ENCODE measurements around the gene LRRC8E.

Gene LRRC8E

GRCh38 chr19:7843521-7843920, 44.8 kb upstream of the LRRC8E start:
- Histone ChIP-seq H3K4me1 (ENCODE audit: control insufficient read depth, low read depth, low read length) (no peaks in the 10 kb centered on the region), H3K36me3 (ENCODE audit: control insufficient read depth, insufficient read depth, low read length) (no peaks in the 10 kb centered on the region), H4K8ac (ENCODE audit: low read depth, low read length) (no peak overlapping the region), H2BK15ac (replicated peaks; ENCODE audit: low read depth) (no peak overlapping the region), H3K23ac (ENCODE audit: low read length) (no peak overlapping the region), H3K27ac (ENCODE audit: low read depth, low read length) (no peak overlapping the region), H3K79me1 (ENCODE audit: low read length) (no peaks in the 10 kb centered on the region), H3K79me2 (ENCODE audit: control insufficient read depth, insufficient read depth, low read length) (no peaks in the 10 kb centered on the region), H3K18ac (ENCODE audit: low read length) (no peak overlapping the region), H3K4me3 (ENCODE audit: low read length) (no peak overlapping the region), H3K4ac (ENCODE audit: low read depth, low read length) (no peak overlapping the region), H2AK5ac (ENCODE audit: low read length) (no peak overlapping the region), H2BK5ac (ENCODE audit: low read length) (no peak overlapping the region), H3K56ac (ENCODE audit: low read length) (no peak overlapping the region), H3K27me3 (ENCODE audit: insufficient read depth, low read length, poor library complexity) (no peaks in the 10 kb centered on the region), H3K4me2 (ENCODE audit: low read length) (no peak overlapping the region), H4K5ac (ENCODE audit: low read length) (no peak overlapping the region), H3K9ac (ENCODE audit: low read length) (no peak overlapping the region), H2BK120ac (ENCODE audit: low read depth, low read length) (no peak overlapping the region)
- no peak for DNase-seq
- 100% methylated on average over 1 of the region's 6 CpGs for WGBS (ENCODE audit: extremely low coverage, insufficient coverage, low lambda C conversion rate)

- Histone ChIP-seq H4K8ac (ENCODE audit: low read depth, low read length) (no peak overlapping the region), H3K23ac (ENCODE audit: low read length) (no peak overlapping the region), H2BK120ac (ENCODE audit: low read depth, low read length) (no peak overlapping the region)
These were observed 43.9 kb upstream of the LRRC8E start for GRCh38 chr19:7844405-7844804.

GRCh38 chr19:7844951-7845350, 43.4 kb upstream of the LRRC8E start:
- Histone ChIP-seq H3K4me1 (ENCODE audit: control insufficient read depth, low read depth, low read length) (no peaks in the 10 kb centered on the region), H3K4me2 (ENCODE audit: low read length) (no peak overlapping the region), H3K9ac (ENCODE audit: low read length) (no peak overlapping the region), H3K4ac (ENCODE audit: low read depth, low read length) (no peak overlapping the region), H3K36me3 (ENCODE audit: control insufficient read depth, insufficient read depth, low read length) (no peaks in the 10 kb centered on the region), H3K79me1 (ENCODE audit: low read length) (no peaks in the 10 kb centered on the region), H3K56ac (ENCODE audit: low read length) (no peak overlapping the region), H3K27me3 (ENCODE audit: insufficient read depth, low read length, poor library complexity) (no peaks in the 10 kb centered on the region), H3K4me3 (ENCODE audit: low read length) (no peak overlapping the region), H3K18ac (ENCODE audit: low read length) (no peak overlapping the region), H2BK5ac (ENCODE audit: low read length) (no peak overlapping the region), H2BK15ac (replicated peaks; ENCODE audit: low read depth) (no peak overlapping the region), H2BK120ac (ENCODE audit: low read depth, low read length) (no peak overlapping the region), H3K79me2 (ENCODE audit: control insufficient read depth, insufficient read depth, low read length) (no peaks in the 10 kb centered on the region), H4K5ac (ENCODE audit: low read length) (no peak overlapping the region), H2AK5ac (ENCODE audit: low read length) (no peak overlapping the region), H3K27ac (ENCODE audit: low read depth, low read length) (no peak overlapping the region), H4K8ac (ENCODE audit: low read depth, low read length) (no peak overlapping the region), H3K23ac (ENCODE audit: low read length) (no peak overlapping the region)
- no CpG with 5 or more reads among the region's 10 CpGs for WGBS (ENCODE audit: extremely low coverage, insufficient coverage, low lambda C conversion rate)
- no peak for DNase-seq

More at GRCh38 chr19:7844405-7844804, 43.9 kb upstream of the LRRC8E start:
- Histone ChIP-seq H3K36me3 (ENCODE audit: control insufficient read depth, insufficient read depth, low read length) (no peaks in the 10 kb centered on the region), H3K27ac (ENCODE audit: low read depth, low read length) (no peak overlapping the region), H3K9ac (ENCODE audit: low read length) (no peak overlapping the region), H3K18ac (ENCODE audit: low read length) (no peak overlapping the region), H3K27me3 (ENCODE audit: insufficient read depth, low read length, poor library complexity) (no peaks in the 10 kb centered on the region), H3K4ac (ENCODE audit: low read depth, low read length) (no peak overlapping the region), H4K5ac (ENCODE audit: low read length) (no peak overlapping the region), H2BK5ac (ENCODE audit: low read length) (no peak overlapping the region), H3K4me2 (ENCODE audit: low read length) (no peak overlapping the region), H2AK5ac (ENCODE audit: low read length) (no peak overlapping the region), H3K79me2 (ENCODE audit: control insufficient read depth, insufficient read depth, low read length) (no peaks in the 10 kb centered on the region), H3K4me3 (ENCODE audit: low read length) (no peak overlapping the region), H3K56ac (ENCODE audit: low read length) (no peak overlapping the region), H2BK15ac (replicated peaks; ENCODE audit: low read depth) (no peak overlapping the region), H3K4me1 (ENCODE audit: control insufficient read depth, low read depth, low read length) (no peaks in the 10 kb centered on the region), H3K79me1 (ENCODE audit: low read length) (no peaks in the 10 kb centered on the region)
- DNase-seq = no peak
- whole genome bisulfite sequencing (ENCODE audit: extremely low coverage, insufficient coverage, low lambda C conversion rate) = no CpG with 5 or more reads among the region's 5 CpGs

- H3K23ac ChIP-seq (ENCODE audit: low read length) = no peak overlapping the region
- no peak overlapping the region for H3K56ac ChIP-seq (ENCODE audit: low read length)
- no peak overlapping the region for H3K4me2 ChIP-seq (ENCODE audit: low read length)
- no CpG with 5 or more reads among the region's 20 CpGs for WGBS (ENCODE audit: extremely low coverage, insufficient coverage, low lambda C conversion rate)
- no peaks in the 10 kb centered on the region for H3K4me1 ChIP-seq (ENCODE audit: control insufficient read depth, low read depth, low read length)
- no peak overlapping the region for H2BK5ac ChIP-seq (ENCODE audit: low read length)
- no peak overlapping the region for H4K5ac ChIP-seq (ENCODE audit: low read length)
- no peaks in the 10 kb centered on the region for H3K79me2 ChIP-seq (ENCODE audit: control insufficient read depth, insufficient read depth, low read length)
- no peak overlapping the region for H3K4me3 ChIP-seq (ENCODE audit: low read length)
- H2BK120ac ChIP-seq (ENCODE audit: low read depth, low read length) = no peak overlapping the region
- H3K27ac ChIP-seq (ENCODE audit: low read depth, low read length) = no peak overlapping the region
- no peak overlapping the region for H3K4ac ChIP-seq (ENCODE audit: low read depth, low read length)
- no peak overlapping the region for H4K8ac ChIP-seq (ENCODE audit: low read depth, low read length)
- no peak overlapping the region for H2AK5ac ChIP-seq (ENCODE audit: low read length)
- no peak for DNase-seq
- no peak overlapping the region for H2BK15ac ChIP-seq (replicated peaks; ENCODE audit: low read depth)
- no peaks in the 10 kb centered on the region for H3K27me3 ChIP-seq (ENCODE audit: insufficient read depth, low read length, poor library complexity)
- no peak overlapping the region for H3K18ac ChIP-seq (ENCODE audit: low read length)
- no peaks in the 10 kb centered on the region for H3K79me1 ChIP-seq (ENCODE audit: low read length)
- no peak overlapping the region for H3K9ac ChIP-seq (ENCODE audit: low read length)
- H3K36me3 ChIP-seq (ENCODE audit: control insufficient read depth, insufficient read depth, low read length) = no peaks in the 10 kb centered on the region
These were observed 42.7 kb upstream of the LRRC8E start for GRCh38 chr19:7845390-7846154.

GRCh38 chr19:7846155-7846646, 42.1 kb upstream of the LRRC8E start:
- Histone ChIP-seq H2BK15ac (replicated peaks; ENCODE audit: low read depth) (no peak overlapping the region), H2BK120ac (ENCODE audit: low read depth, low read length) (no peak overlapping the region), H3K56ac (ENCODE audit: low read length) (no peak overlapping the region), H3K27ac (ENCODE audit: low read depth, low read length) (no peak overlapping the region), H4K5ac (ENCODE audit: low read length) (no peak overlapping the region), H2BK5ac (ENCODE audit: low read length) (no peak overlapping the region), H3K36me3 (ENCODE audit: control insufficient read depth, insufficient read depth, low read length) (no peaks in the 10 kb centered on the region), H3K27me3 (ENCODE audit: insufficient read depth, low read length, poor library complexity) (no peaks in the 10 kb centered on the region), H4K8ac (ENCODE audit: low read depth, low read length) (no peak overlapping the region), H3K4ac (ENCODE audit: low read depth, low read length) (no peak overlapping the region), H2AK5ac (ENCODE audit: low read length) (no peak overlapping the region), H3K4me1 (ENCODE audit: control insufficient read depth, low read depth, low read length) (no peaks in the 10 kb centered on the region), H3K23ac (ENCODE audit: low read length) (no peak overlapping the region), H3K79me2 (ENCODE audit: control insufficient read depth, insufficient read depth, low read length) (no peaks in the 10 kb centered on the region), H3K4me2 (ENCODE audit: low read length) (no peak overlapping the region), H3K18ac (ENCODE audit: low read length) (no peak overlapping the region), H3K9ac (ENCODE audit: low read length) (no peak overlapping the region), H3K79me1 (ENCODE audit: low read length) (no peaks in the 10 kb centered on the region), H3K4me3 (ENCODE audit: low read length) (no peak overlapping the region)
- DNase-seq = no peak
- WGBS (ENCODE audit: extremely low coverage, insufficient coverage, low lambda C conversion rate) = no CpG with 5 or more reads among the region's 19 CpGs

- Histone ChIP-seq H3K4me1 (ENCODE audit: control insufficient read depth, low read depth, low read length) (no peaks in the 10 kb centered on the region), H2BK15ac (replicated peaks; ENCODE audit: low read depth) (no peak overlapping the region), H4K8ac (ENCODE audit: low read depth, low read length) (no peak overlapping the region), H3K56ac (ENCODE audit: low read length) (no peak overlapping the region), H3K4me2 (ENCODE audit: low read length) (no peak overlapping the region), H3K27me3 (ENCODE audit: insufficient read depth, low read length, poor library complexity) (no peaks in the 10 kb centered on the region), H3K4ac (ENCODE audit: low read depth, low read length) (no peak overlapping the region), H2BK5ac (ENCODE audit: low read length) (no peak overlapping the region), H3K23ac (ENCODE audit: low read length) (no peak overlapping the region), H3K79me2 (ENCODE audit: control insufficient read depth, insufficient read depth, low read length) (no peaks in the 10 kb centered on the region), H3K9ac (ENCODE audit: low read length) (no peak overlapping the region), H3K79me1 (ENCODE audit: low read length) (no peaks in the 10 kb centered on the region), H3K18ac (ENCODE audit: low read length) (no peak overlapping the region), H3K4me3 (ENCODE audit: low read length) (no peak overlapping the region), H2BK120ac (ENCODE audit: low read depth, low read length) (no peak overlapping the region), H2AK5ac (ENCODE audit: low read length) (no peak overlapping the region), H3K36me3 (ENCODE audit: control insufficient read depth, insufficient read depth, low read length) (no peaks in the 10 kb centered on the region), H3K27ac (ENCODE audit: low read depth, low read length) (no peak overlapping the region), H4K5ac (ENCODE audit: low read length) (no peak overlapping the region)
- no peak for DNase-seq
- no CpG with 5 or more reads among the region's 23 CpGs for WGBS (ENCODE audit: extremely low coverage, insufficient coverage, low lambda C conversion rate)
These were observed 40.6 kb upstream of the LRRC8E start for GRCh38 chr19:7847664-7848063.
